IMR-90 (cell line): ENCODE measurements around the gene UNK. TPM values are rescaled to one million over a fixed set of nuclear protein-coding genes. Genes with fewer than 3 reads are reported as not detected.

Experiments used
- ATAC-seq: fragments of 200-7000 bp; cut with Tn5 transposase; 2 replicates; pipeline ENCODE4 v1.9.1; 2020; ENCODE audit warnings: low read depth, mild to moderate bottlenecking, moderate library complexity
- BruUV-seq: library from RNA; stranded (reverse); fragments of 400-500 nt; replicated peaks from 2 replicates; lab custom pipeline; 2021; lab: Mats Ljungman, UMichigan
- CTCF ChIA-PET: fragments of 300-600 bp; formaldehyde crosslinking; extraction: SDS; loops from one replicate; lab custom pipeline; 2021; ENCODE audit warnings: antibody characterized with exemption; lab: Yijun Ruan, JAX
- POLR2A ChIA-PET: fragments of 300-600 bp; sonication (Branson Sonifier 250); formaldehyde crosslinking; loops from one replicate; lab custom pipeline; 2022; ENCODE audit warnings: antibody characterized with exemption; ENCODE audit not compliant: unreplicated experiment; lab: Charles Lee
- DNase-seq: peaks from one replicate; pipeline ENCODE4 v3.0.0; 2013
- H2AFZ ChIP-seq: replicated peaks from 2 replicates; pipeline ENCODE3; 2013; ENCODE audit warnings: low read length, mild to moderate bottlenecking; ENCODE audit not compliant: poor library complexity
- H2AK5ac ChIP-seq: 2 replicates; pipeline ENCODE4 v1.6.1; 2013; ENCODE audit warnings: low read depth, low read length, inconsistent platforms
- H2AK9ac ChIP-seq: replicated peaks from 2 replicates; pipeline ENCODE3; 2013; ENCODE audit warnings: mild to moderate bottlenecking, low read depth, low read length, moderate library complexity; ENCODE audit not compliant: poor library complexity
- H2BK120ac ChIP-seq: 2 replicates; pipeline ENCODE4 v1.6.1; 2013; ENCODE audit warnings: low read depth, low read length, inconsistent platforms
- H2BK15ac ChIP-seq: 3 replicates; pipeline ENCODE4 v1.6.1; 2013; ENCODE audit warnings: low read depth, low read length, inconsistent platforms
- H2BK20ac ChIP-seq: 2 replicates; pipeline ENCODE4 v1.6.1; 2013; ENCODE audit warnings: low read depth, mild to moderate bottlenecking, inconsistent platforms, low read length, moderate library complexity
- H2BK5ac ChIP-seq: 2 replicates; pipeline ENCODE4 v1.6.1; 2013; ENCODE audit warnings: mild to moderate bottlenecking, low read depth, low read length, inconsistent platforms; ENCODE audit not compliant: poor library complexity, severe bottlenecking
- H3K14ac ChIP-seq: replicated peaks from 2 replicates; pipeline ENCODE4 v1.6.1; 2013; ENCODE audit warnings: low read depth, low read length, inconsistent platforms
- H3K18ac ChIP-seq: 2 replicates; pipeline ENCODE4 v1.6.1; 2013; ENCODE audit warnings: low read depth, low read length, control low read depth
- H3K23ac ChIP-seq: 2 replicates; pipeline ENCODE4 v1.6.1; 2013; ENCODE audit warnings: low read depth, low read length, inconsistent platforms
- H3K27ac ChIP-seq: 2 replicates; pipeline ENCODE4 v1.5.1; 2013; ENCODE audit warnings: mild to moderate bottlenecking, control low read depth, low read length; ENCODE audit not compliant: insufficient read depth
- H3K27me3 ChIP-seq: 2 replicates; pipeline ENCODE4 v1.6.1; 2013; ENCODE audit warnings: low read length; ENCODE audit not compliant: control insufficient read depth, insufficient read depth
- H3K36me3 ChIP-seq: 2 replicates; pipeline ENCODE4 v1.6.1; 2013; ENCODE audit warnings: low read length, mixed read lengths; ENCODE audit not compliant: control insufficient read depth, insufficient read depth
- H3K4ac ChIP-seq: 2 replicates; pipeline ENCODE4 v1.6.1; 2013; ENCODE audit warnings: low read depth, low read length, inconsistent platforms
- H3K4me1 ChIP-seq: 2 replicates; pipeline ENCODE4 v1.6.1; 2013; ENCODE audit warnings: low read length, mixed read lengths; ENCODE audit not compliant: control insufficient read depth, insufficient read depth
- H3K4me2 ChIP-seq: 2 replicates; pipeline ENCODE4 v1.6.1; 2013; ENCODE audit warnings: low read depth, mild to moderate bottlenecking, control low read depth, low read length, moderate library complexity
- H3K4me3 ChIP-seq: 2 replicates; pipeline ENCODE4 v1.5.1; 2013; ENCODE audit warnings: low read depth, mild to moderate bottlenecking, control low read depth, low read length, moderate library complexity; ENCODE audit not compliant: insufficient read depth
- H3K56ac ChIP-seq: 2 replicates; pipeline ENCODE4 v1.6.1; 2013; ENCODE audit warnings: low read length, inconsistent platforms; ENCODE audit not compliant: insufficient read depth; ENCODE audit errors: extremely low read depth
- H3K79me1 ChIP-seq, 2 experiments: 2 replicates each; pipeline ENCODE4 v1.6.1; 2013; ENCODE audit warnings: low read length in 2 of 2, inconsistent platforms in 1 of 2, low read depth in 1 of 2
- H3K9ac ChIP-seq: 2 replicates; pipeline ENCODE4 v1.6.1; 2013; ENCODE audit warnings: low read depth, low read length, control low read depth
- H3K9me1 ChIP-seq: 2 replicates; pipeline ENCODE4 v1.6.1; 2013; ENCODE audit warnings: low read length, inconsistent platforms; ENCODE audit not compliant: insufficient read depth
- H3K9me3 ChIP-seq: 2 replicates; pipeline ENCODE4 v1.6.1; 2013; ENCODE audit warnings: low read length; ENCODE audit not compliant: control insufficient read depth, insufficient read depth
- H4K20me1 ChIP-seq: 2 replicates; pipeline ENCODE4 v1.6.1; 2013; ENCODE audit warnings: low read length, inconsistent platforms; ENCODE audit not compliant: insufficient read depth
- H4K5ac ChIP-seq: 2 replicates; pipeline ENCODE4 v1.6.1; 2013; ENCODE audit warnings: mild to moderate bottlenecking, low read depth, low read length, control low read depth
- H4K8ac ChIP-seq, 2 experiments: 2 replicates each; pipeline ENCODE4 v1.6.1; 2013; ENCODE audit warnings: low read depth in 2 of 2, low read length in 2 of 2, control low read depth in 1 of 2, inconsistent platforms in 1 of 2
- H4K91ac ChIP-seq: 2 replicates; pipeline ENCODE4 v1.6.1; 2013; ENCODE audit warnings: low read depth, low read length, inconsistent platforms; ENCODE audit not compliant: insufficient read depth
- ELK1 ChIP-seq: fragments of 150-350 bp; IDR thresholded peaks from 2 replicates; pipeline ENCODE4 v1.6.1; 2016; ENCODE audit warnings: low read depth, mild to moderate bottlenecking, low read length, moderate library complexity, borderline replicate concordance
- MAFK ChIP-seq: IDR thresholded peaks from 2 replicates; pipeline ENCODE4 v1.6.1; 2012; ENCODE audit warnings: low read depth, low read length, improper control_type of control experiment
- RAD21 ChIP-seq: IDR thresholded peaks from 2 replicates; pipeline ENCODE4 v1.6.1; 2012; ENCODE audit warnings: low read length, improper control_type of control experiment
- WGBS, 2 experiments: methylation state at CpG; one replicate each; pipeline versions ENCODE4 v1.1.5 to v1.1.7; 2013; ENCODE audit warnings: missing lambda C conversion rate in 2 of 2; ENCODE audit not compliant: insufficient read length in 1 of 2; ENCODE audit errors: extremely low coverage in 2 of 2; 5-methylcytosine and 5-hydroxymethylcytosine counted together
- dilution Hi-C: fragments of 300-500 bp; cut with HindIII; formaldehyde crosslinking; loops from one replicate; pipeline ENCODE4 v1.14.3; 2018; ENCODE audit warnings: low sequenced_read_pairs; ENCODE audit not compliant: unreplicated experiment
- in situ Hi-C: fragments of 300-500 bp; cut with MboI; formaldehyde crosslinking; loops from 3 replicates; pipeline ENCODE4 v1.14.3; 2019; ENCODE audit warnings: low sequenced_read_pairs, inconsistent platforms, mixed read lengths
- intact Hi-C: fragments of 100-400 bp; cut with micrococcal nuclease; formaldehyde crosslinking; loops from 2 replicates; pipeline ENCODE4 v1.10.0; 2022
- polyA plus RNA-seq, 3 experiments: library from polyadenylated mRNA; depleted of rRNA; stranded (reverse); fragments of >200 nt; gene quantifications; 2 replicates each; pipeline ENCODE4 v1.2.3, GENCODE V29; 2012; ENCODE audit warnings: low replicate concordance in 1 of 3
- total RNA-seq: library from RNA; depleted of rRNA; stranded (reverse); fragments of >200 nt; gene quantifications from 2 replicates; pipeline ENCODE4 v1.2.3, GENCODE V29; 2012

UNK gene
- total and polyA plus RNA-seq, 2 of the 4 experiments (the other 2 are of a cell fraction), result 15.4 to 17.3 TPM

- intact Hi-C loops, result no loop called here
- no peaks in the 10 kb centered on the region for H3K27me3 ChIP-seq
- CTCF ChIA-PET, result no interaction called here
Observed at GRCh38 chr17:75774471-75774990, 10.1 kb upstream of the UNK start.

More at GRCh38 chr17:75774471-75774990, 10.1 kb upstream of the UNK start:
- Histone ChIP-seq H3K18ac (no peak overlapping the region), H3K56ac (no peak overlapping the region), H3K23ac (no peak overlapping the region), H3K9ac (no peak overlapping the region), H4K91ac (no peak overlapping the region), H3K27ac (no peak overlapping the region), H3K36me3 (peaks cover 23% of the 10 kb centered on the region), H3K9me1 (peaks cover 15% of the 10 kb centered on the region), H4K5ac (no peak overlapping the region), H2BK5ac (no peak overlapping the region), H3K4me3 (no peak overlapping the region), H3K4me1 (peaks cover 2% of the 10 kb centered on the region), H2AK9ac (no peak overlapping the region), H2AFZ (no peak overlapping the region), H3K4me2 (no peak overlapping the region), H3K79me1 (peaks cover 10 to 35% of the 10 kb centered on the region in 2 experiments), H3K14ac (no peak overlapping the region), H4K8ac (no peak overlapping the region), H4K20me1 (peaks cover 54% of the 10 kb centered on the region), H2AK5ac (no peak overlapping the region), H3K9me3 (no peaks in the 10 kb centered on the region), H2BK15ac (no peak overlapping the region), H2BK20ac (no peak overlapping the region), H3K4ac (no peak overlapping the region), H2BK120ac (no peak overlapping the region)
- dilution Hi-C loops (no loop called here), in situ Hi-C loops (no loop called here)
- no TSS peak for BruUV-seq
- no peak for DNase-seq
- no peak for ATAC-seq
- TF ChIP-seq RAD21 (no peak), ELK1 (no peak), MAFK (no peak)
- 93% methylated on average over 2 of the region's 4 CpGs; no CpG with 5 or more reads in 1 of the 2 experiments for WGBS, 2 experiments
- POLR2A ChIA-PET, result interaction anchor here (0.6 to 0.8 kb wide), 2 partner anchors 9 to 79 kb away, joined by 3 to 6 read pairs; partner anchors contain the start of gene GALK1
